Mucosa of stomach (tissue), 1 donor: ENCODE measurements around the gene ZNF683.
A peak's percentile ranks its signal among the peaks of the same experiment; 100 is the strongest.

Source experiments
- H3K27me3 ChIP-seq: one replicate; pipeline ENCODE4 v1.7.0; 2013; ENCODE audit warnings: mild to moderate bottlenecking, low read length; ENCODE audit not compliant: control insufficient read depth, insufficient read depth
- H3K36me3 ChIP-seq: one replicate; pipeline ENCODE4 v1.7.0; 2013; ENCODE audit warnings: low read length; ENCODE audit not compliant: control insufficient read depth, insufficient read depth
- H3K4me1 ChIP-seq: one replicate; pipeline ENCODE4 v1.7.0; 2013; ENCODE audit warnings: mild to moderate bottlenecking, low read length; ENCODE audit not compliant: control insufficient read depth, insufficient read depth
- H3K4me3 ChIP-seq: one replicate; pipeline ENCODE4 v1.7.0; 2013; ENCODE audit warnings: low read length
- H3K9ac ChIP-seq: one replicate; pipeline ENCODE4 v1.7.0; 2013; ENCODE audit warnings: mild to moderate bottlenecking, low read length, moderate library complexity
- H3K9me3 ChIP-seq: one replicate; pipeline ENCODE4 v1.7.0; 2013; ENCODE audit warnings: mild to moderate bottlenecking, low read length, moderate library complexity; ENCODE audit not compliant: control insufficient read depth
- donor health status: Pancreatic carcinoma.

Gene ZNF683

GRCh38 chr1:26353210-26353859 lies 19.2 kb downstream of the ZNF683 start:
- no peaks in the 10 kb centered on the region for H3K27me3 ChIP-seq
- peak overlapping the region; percentile 19 for H3K9ac ChIP-seq
- no peaks in the 10 kb centered on the region for H3K9me3 ChIP-seq
- no peak overlapping the region for H3K4me3 ChIP-seq
- peaks cover 63% of the 10 kb centered on the region for H3K4me1 ChIP-seq
- H3K36me3 ChIP-seq = no peaks in the 10 kb centered on the region

GRCh38 chr1:26352338-26352679 lies 20.2 kb downstream of the ZNF683 start:
- H3K4me3 ChIP-seq = no peak overlapping the region
- H3K9me3 ChIP-seq = no peaks in the 10 kb centered on the region
- no peaks in the 10 kb centered on the region for H3K36me3 ChIP-seq
- H3K9ac ChIP-seq = no peak overlapping the region
- no peaks in the 10 kb centered on the region for H3K27me3 ChIP-seq
- H3K4me1 ChIP-seq = peaks cover 53% of the 10 kb centered on the region

- no peaks in the 10 kb centered on the region for H3K27me3 ChIP-seq
- H3K9me3 ChIP-seq = no peaks in the 10 kb centered on the region
- no peaks in the 10 kb centered on the region for H3K36me3 ChIP-seq
- H3K9ac ChIP-seq = no peak overlapping the region
- H3K4me1 ChIP-seq = peaks cover 47% of the 10 kb centered on the region
- H3K4me3 ChIP-seq = no peak overlapping the region
These were observed 20.8 kb downstream of the ZNF683 start for GRCh38 chr1:26351590-26352337.

GRCh38 chr1:26350701-26351589 lies 21.6 kb downstream of the ZNF683 start:
- Histone ChIP-seq H3K9me3 (no peaks in the 10 kb centered on the region), H3K4me1 (peaks cover 39% of the 10 kb centered on the region), H3K27me3 (no peaks in the 10 kb centered on the region), H3K9ac (no peak overlapping the region), H3K4me3 (no peak overlapping the region), H3K36me3 (no peaks in the 10 kb centered on the region)

DNA sequence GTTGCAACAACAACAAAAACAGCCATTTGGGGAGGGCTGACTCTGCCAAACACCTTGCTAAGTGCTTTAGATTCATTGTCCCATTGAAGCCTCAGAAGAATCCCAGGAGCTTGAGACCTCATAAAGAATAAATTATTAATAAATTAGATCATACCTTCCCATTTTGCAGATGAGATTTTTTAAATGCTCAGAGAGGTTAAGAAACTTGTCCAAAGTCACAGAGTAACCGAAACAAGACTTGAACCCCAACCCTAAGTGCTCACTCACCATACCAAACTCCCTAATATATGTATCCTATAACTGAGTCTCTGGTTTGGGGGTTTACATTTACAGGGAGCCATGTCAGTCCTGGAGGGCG lies 22.2 kb downstream of the ZNF683 start:
- Histone ChIP-seq H3K36me3 (no peaks in the 10 kb centered on the region), H3K27me3 (no peaks in the 10 kb centered on the region), H3K9ac (no peak overlapping the region), H3K4me1 (peaks cover 34% of the 10 kb centered on the region), H3K4me3 (no peak overlapping the region), H3K9me3 (no peaks in the 10 kb centered on the region)

DNA sequence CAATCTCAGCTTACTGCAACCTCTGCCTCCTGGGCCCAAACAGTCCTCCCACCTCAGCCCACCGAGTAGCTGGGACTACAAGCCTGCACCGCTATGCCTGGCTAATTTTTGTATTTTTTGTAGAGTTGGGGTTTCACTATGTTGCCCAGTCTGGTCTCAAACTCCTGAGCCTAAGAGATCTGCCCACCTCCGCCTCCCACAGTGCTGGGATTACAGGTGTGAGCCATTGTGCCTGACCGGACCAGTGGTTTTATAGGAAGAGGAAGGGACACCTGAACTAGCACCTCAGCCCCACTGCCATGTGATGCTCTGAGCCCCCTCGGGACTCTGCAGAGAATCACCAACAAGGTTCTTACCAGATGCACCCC lies 22.7 kb downstream of the ZNF683 start:
- no peak overlapping the region for H3K9ac ChIP-seq
- H3K4me3 ChIP-seq = no peak overlapping the region
- no peaks in the 10 kb centered on the region for H3K9me3 ChIP-seq
- H3K4me1 ChIP-seq = peaks cover 34% of the 10 kb centered on the region
- no peaks in the 10 kb centered on the region for H3K36me3 ChIP-seq
- no peaks in the 10 kb centered on the region for H3K27me3 ChIP-seq

- no peaks in the 10 kb centered on the region for H3K36me3 ChIP-seq
- peaks cover 30% of the 10 kb centered on the region for H3K4me1 ChIP-seq
- no peaks in the 10 kb centered on the region for H3K9me3 ChIP-seq
- no peak overlapping the region for H3K9ac ChIP-seq
- H3K27me3 ChIP-seq = peaks cover 4% of the 10 kb centered on the region
- no peak overlapping the region for H3K4me3 ChIP-seq
These were observed 23.2 kb downstream of the ZNF683 start for GRCh38 chr1:26349188-26349876.

GRCh38 chr1:26346274-26347033 lies 26.1 kb downstream of the ZNF683 start:
- peaks cover 12% of the 10 kb centered on the region for H3K27me3 ChIP-seq
- H3K4me1 ChIP-seq = peaks cover 10% of the 10 kb centered on the region
- H3K4me3 ChIP-seq = no peak overlapping the region
- no peaks in the 10 kb centered on the region for H3K9me3 ChIP-seq
- no peak overlapping the region for H3K9ac ChIP-seq
- H3K36me3 ChIP-seq = no peaks in the 10 kb centered on the region

DNA sequence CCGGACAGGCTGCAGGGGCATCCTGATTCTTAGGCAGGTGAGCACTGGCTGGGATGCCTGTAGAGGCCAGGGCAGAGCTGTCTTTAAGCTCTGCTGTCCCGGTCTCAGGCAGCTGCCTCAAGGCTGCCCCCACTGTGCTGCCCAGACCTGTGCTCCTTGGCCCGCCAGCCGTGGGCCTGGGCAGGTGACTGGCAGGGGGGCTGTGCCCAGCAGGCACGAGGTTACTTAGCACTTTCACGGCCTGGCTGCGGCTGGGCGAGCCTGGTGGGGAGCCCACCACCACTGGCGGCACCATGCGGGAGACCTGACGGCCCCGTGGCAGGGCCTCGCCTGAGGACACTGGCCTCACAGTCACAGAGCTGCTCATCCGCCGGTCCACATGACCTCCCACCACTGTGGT lies 26.8 kb downstream of the ZNF683 start:
- Histone ChIP-seq H3K36me3 (no peaks in the 10 kb centered on the region), H3K4me1 (peaks cover 3% of the 10 kb centered on the region), H3K4me3 (no peak overlapping the region), H3K9me3 (no peaks in the 10 kb centered on the region), H3K27me3 (peaks cover 12% of the 10 kb centered on the region), H3K9ac (no peak overlapping the region)

GRCh38 chr1:26344147-26344920 lies 28.2 kb downstream of the ZNF683 start:
- no peaks in the 10 kb centered on the region for H3K9me3 ChIP-seq
- no peak overlapping the region for H3K9ac ChIP-seq
- no peak overlapping the region for H3K4me3 ChIP-seq
- H3K4me1 ChIP-seq = no peaks in the 10 kb centered on the region
- peaks cover 12% of the 10 kb centered on the region for H3K27me3 ChIP-seq
- no peaks in the 10 kb centered on the region for H3K36me3 ChIP-seq

- Histone ChIP-seq H3K9me3 (no peaks in the 10 kb centered on the region), H3K36me3 (no peaks in the 10 kb centered on the region), H3K4me3 (no peak overlapping the region), H3K4me1 (no peaks in the 10 kb centered on the region), H3K27me3 (peaks cover 12% of the 10 kb centered on the region), H3K9ac (no peak overlapping the region)
These were observed 32.5 kb downstream of the ZNF683 start for GRCh38 chr1:26340047-26340481.
